Measurements from ENCODE around the gene CCDC80. TPM values are rescaled to one million over a fixed set of nuclear protein-coding genes. Genes with fewer than 3 reads are reported as not detected.
A peak's percentile ranks its signal among the peaks of the same experiment; 100 is the strongest.
"Not testable (repeated sequence)": the region's sequence is repeated elsewhere in the genome, so short reads cannot be mapped to it uniquely, and the experiment has no call there.

The CCDC80 gene
- polyA plus RNA-seq, 1 donor from 2014 or later, result 0.14 TPM

DNA sequence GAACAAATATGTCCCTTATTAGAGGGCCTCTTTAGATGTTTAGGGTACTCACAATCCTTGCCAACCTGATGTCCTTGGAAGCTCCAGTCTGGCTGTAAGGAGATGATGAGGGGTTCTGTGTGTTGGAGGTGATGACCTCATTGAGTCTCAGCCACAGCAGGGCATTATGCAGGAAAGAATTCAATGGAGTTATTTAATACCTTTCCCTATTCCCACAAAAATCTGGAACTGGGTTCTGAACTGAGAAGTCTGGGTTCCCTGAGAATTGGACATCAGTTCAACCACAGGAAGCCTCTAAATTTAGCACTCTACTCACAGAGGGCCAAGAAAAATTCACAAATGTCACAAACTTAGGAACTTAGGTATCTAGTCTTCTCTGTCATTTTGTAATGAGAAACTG is 42.2 kb downstream of the CCDC80 start:
- H3K9me3 Mint-ChIP-seq, result no peaks in the 10 kb centered on the region
- no peak overlapping the region for H3K4me3 Mint-ChIP-seq
- peaks cover 9% of the 10 kb centered on the region for H3K36me3 Mint-ChIP-seq
- H3K27me3 Mint-ChIP-seq, result no peaks in the 10 kb centered on the region
- H3K4me1 Mint-ChIP-seq, result peaks cover 0 to 5% (median 3%) of the 10 kb centered on the region in 3 donors
- no peak overlapping the region for H3K27ac Mint-ChIP-seq

DNA sequence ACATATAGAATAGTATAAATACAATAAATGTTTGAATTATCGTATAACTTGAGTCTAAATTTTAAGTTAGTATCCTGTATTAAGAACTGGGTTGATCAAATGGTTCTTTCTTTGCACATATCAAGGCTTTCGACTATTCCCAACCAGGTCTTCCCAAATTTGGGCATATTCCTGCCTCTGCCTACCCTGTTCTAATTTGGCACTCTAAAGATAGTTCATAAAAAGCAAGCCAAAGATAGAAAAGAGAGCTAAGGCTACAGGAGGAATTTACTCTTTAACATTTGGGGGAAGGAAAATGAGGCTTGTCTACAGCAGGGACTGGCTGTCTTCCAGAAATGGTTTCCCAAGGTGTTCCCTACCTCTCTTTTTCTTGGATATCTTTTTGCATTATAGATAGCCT is 43.0 kb downstream of the CCDC80 start:
- no peaks in the 10 kb centered on the region for H3K27me3 Mint-ChIP-seq
- H3K4me3 Mint-ChIP-seq, result no peak overlapping the region
- H3K9me3 Mint-ChIP-seq, result peaks cover 0 to under 1% (median 0%) of the 10 kb centered on the region in 3 donors
- H3K36me3 Mint-ChIP-seq, result peaks cover 9% of the 10 kb centered on the region
- H3K27ac Mint-ChIP-seq, result no peak overlapping the region
- peaks cover 0 to 5% (median 3%) of the 10 kb centered on the region in 3 donors for H3K4me1 Mint-ChIP-seq

DNA sequence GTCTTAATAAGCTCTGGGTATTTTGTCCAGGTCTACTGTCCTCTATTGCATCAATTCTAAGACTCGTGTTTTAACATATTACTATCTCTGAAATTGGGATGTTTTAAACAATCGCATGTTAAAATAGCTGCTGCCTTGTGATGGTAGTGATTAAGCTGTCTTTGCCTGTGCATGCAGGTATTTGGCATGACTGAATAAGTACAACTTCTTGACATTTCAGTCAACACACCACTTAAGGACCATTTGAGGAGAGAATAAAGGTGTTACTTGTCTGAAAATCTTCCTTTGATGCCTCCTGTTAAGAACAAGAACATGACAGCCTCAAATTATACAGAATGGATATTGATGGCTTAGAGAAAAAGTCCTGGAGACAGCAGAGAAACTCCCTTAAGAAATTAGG is 46.1 kb downstream of the CCDC80 start:
- H3K36me3 Mint-ChIP-seq, result peaks cover 19% of the 10 kb centered on the region
- peaks cover 0 to 4% (median 0%) of the 10 kb centered on the region in 3 donors for H3K9me3 Mint-ChIP-seq
- H3K27ac Mint-ChIP-seq, result no peak overlapping the region
- H3K27me3 Mint-ChIP-seq, result no peaks in the 10 kb centered on the region
- H3K4me3 Mint-ChIP-seq, result no peak overlapping the region
- peaks cover 7 to 9% (median 9%) of the 10 kb centered on the region in 3 donors for H3K4me1 Mint-ChIP-seq

DNA sequence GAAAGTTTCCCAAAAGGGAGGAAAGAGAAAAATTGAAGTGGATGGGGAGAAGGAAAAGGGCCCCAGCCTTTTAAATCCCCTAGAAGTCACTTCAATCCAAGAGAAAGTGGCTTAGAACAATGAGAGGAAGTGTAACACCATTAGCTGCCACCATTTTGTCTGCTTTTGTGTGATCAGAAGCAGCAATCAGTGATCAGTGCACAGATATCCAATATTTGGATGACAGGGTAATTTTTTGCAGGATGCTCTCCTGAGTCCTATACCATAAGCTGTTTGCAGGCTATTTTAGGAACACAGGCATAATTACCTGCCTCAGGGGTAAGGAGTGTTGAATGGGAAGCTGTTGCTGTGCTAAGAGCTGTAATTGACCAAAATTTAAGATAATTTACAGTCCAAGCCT is 47.7 kb downstream of the CCDC80 start:
- peaks cover 8 to 9% (median 9%) of the 10 kb centered on the region in 3 donors for H3K4me1 Mint-ChIP-seq
- H3K27me3 Mint-ChIP-seq, result no peaks in the 10 kb centered on the region
- no peak overlapping the region for H3K27ac Mint-ChIP-seq
- peaks cover 0 to 4% (median 0%) of the 10 kb centered on the region in 3 donors for H3K9me3 Mint-ChIP-seq
- H3K36me3 Mint-ChIP-seq, result peaks cover 25% of the 10 kb centered on the region
- H3K4me3 Mint-ChIP-seq, result no peak overlapping the region

DNA sequence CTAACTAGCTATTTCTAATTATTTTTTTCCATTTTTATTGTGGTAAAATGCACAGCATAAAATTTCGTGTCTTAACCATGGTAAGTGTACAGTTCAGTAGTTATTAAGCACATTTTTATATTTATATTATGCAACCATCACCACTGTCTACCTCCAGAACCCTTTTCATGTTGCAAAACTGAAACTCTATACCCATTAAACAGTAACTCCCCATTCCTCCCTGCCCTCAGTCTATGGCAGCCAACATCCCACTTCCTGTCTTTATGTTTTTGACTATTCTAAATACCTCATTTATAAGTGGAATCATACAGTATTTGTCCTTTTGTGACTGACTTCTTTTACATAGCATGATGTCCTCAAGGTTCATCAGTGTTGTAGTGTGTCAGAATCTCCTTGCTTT is 53.6 kb downstream of the CCDC80 start:
- H3K27ac Mint-ChIP-seq, result peak overlapping the region in 1 of 3 donors; percentile 20
- no peaks in the 10 kb centered on the region for H3K9me3 Mint-ChIP-seq
- H3K27me3 Mint-ChIP-seq, result no peaks in the 10 kb centered on the region
- no peak overlapping the region for H3K4me3 Mint-ChIP-seq
- peaks cover 11 to 23% (median 19%) of the 10 kb centered on the region in 3 donors for H3K4me1 Mint-ChIP-seq
- H3K36me3 Mint-ChIP-seq, result peaks cover 25% of the 10 kb centered on the region

DNA sequence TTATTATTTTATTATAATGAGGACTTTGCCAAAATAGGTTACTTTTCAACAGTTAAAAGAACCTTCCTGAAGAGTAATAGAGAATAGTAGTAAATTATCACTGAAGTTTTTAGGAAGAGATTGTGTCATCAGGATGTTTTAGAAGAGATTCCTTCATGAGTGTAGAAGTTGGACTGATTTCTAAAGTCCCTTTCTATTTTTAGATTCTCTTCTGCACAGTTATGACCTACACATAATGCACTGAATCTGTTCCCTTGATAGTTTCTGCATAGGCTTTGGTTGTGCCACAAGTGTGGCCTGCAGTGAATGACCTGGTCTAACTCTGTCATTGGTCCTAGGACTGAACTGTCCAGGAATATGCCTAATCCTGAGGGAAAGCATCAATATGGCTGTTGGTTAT is 55.2 kb downstream of the CCDC80 start:
- H3K36me3 Mint-ChIP-seq, result peaks cover 22% of the 10 kb centered on the region
- H3K9me3 Mint-ChIP-seq, result no peaks in the 10 kb centered on the region
- peak overlapping the region in 2 of 3 donors; percentile 21 to 39 for H3K27ac Mint-ChIP-seq
- H3K4me1 Mint-ChIP-seq, result peaks cover 12 to 22% (median 18%) of the 10 kb centered on the region in 3 donors
- H3K27me3 Mint-ChIP-seq, result no peaks in the 10 kb centered on the region
- no peak overlapping the region for H3K4me3 Mint-ChIP-seq

DNA sequence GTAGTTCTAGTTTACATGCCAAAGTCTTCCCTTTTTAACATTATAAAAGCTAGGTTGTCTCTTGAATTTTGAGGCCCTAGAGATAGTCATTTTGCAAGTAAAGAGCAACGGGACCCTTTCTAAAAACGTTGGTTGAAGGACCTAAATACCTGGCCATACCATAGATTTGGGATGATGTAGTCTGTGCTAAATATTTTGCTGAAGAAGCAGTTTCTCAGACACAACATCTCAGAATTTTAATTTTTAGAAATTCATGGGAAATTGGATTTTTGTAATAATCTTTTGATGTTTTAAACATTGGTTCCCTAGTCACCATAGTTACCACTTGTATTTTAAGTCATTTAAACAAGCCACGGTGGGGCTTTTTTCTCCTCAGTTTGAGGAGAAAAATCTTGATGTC is 57.8 kb downstream of the CCDC80 start:
- H3K36me3 Mint-ChIP-seq, result peaks cover 17% of the 10 kb centered on the region
- H3K27ac Mint-ChIP-seq, result no peak overlapping the region
- H3K9me3 Mint-ChIP-seq, result no peaks in the 10 kb centered on the region
- peaks cover 20 to 32% (median 28%) of the 10 kb centered on the region in 3 donors for H3K4me1 Mint-ChIP-seq
- H3K4me3 Mint-ChIP-seq, result no peak overlapping the region
- no peaks in the 10 kb centered on the region for H3K27me3 Mint-ChIP-seq

DNA sequence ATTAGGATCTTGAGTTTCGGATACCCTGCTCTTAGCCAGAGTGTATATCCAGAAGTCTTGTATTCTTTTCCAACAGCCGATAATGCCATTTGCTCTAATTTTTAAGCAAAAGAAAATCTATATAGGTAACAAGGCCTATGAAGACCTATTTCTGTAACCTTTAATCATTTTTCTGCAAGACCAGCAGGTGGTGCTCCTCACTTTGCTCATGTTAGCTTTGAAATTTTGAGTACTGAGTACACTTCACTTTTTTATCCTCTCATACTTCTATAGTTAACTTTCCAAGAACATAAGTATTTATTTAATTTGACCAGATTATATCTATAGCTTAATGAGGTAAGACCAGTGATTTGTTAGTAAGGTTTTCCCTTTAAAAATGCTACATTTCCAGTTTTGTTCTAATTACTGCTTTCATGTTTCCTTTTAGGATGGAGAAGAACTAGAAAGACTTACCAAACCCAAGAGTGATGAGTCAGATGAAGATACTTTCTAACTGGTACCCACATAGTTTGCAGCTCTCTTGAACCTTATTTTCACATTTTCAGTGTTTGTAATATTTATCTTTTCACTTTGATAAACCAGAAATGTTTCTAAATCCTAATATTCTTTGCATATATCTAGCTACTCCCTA is 58.6 kb downstream of the CCDC80 start:
- H3K36me3 Mint-ChIP-seq, result peaks cover 12% of the 10 kb centered on the region
- H3K4me1 Mint-ChIP-seq, result peaks cover 17 to 31% (median 25%) of the 10 kb centered on the region in 3 donors
- H3K27me3 Mint-ChIP-seq, result no peaks in the 10 kb centered on the region
- H3K27ac Mint-ChIP-seq, result no peak overlapping the region
- no peaks in the 10 kb centered on the region for H3K9me3 Mint-ChIP-seq
- no peak overlapping the region for H3K4me3 Mint-ChIP-seq

DNA sequence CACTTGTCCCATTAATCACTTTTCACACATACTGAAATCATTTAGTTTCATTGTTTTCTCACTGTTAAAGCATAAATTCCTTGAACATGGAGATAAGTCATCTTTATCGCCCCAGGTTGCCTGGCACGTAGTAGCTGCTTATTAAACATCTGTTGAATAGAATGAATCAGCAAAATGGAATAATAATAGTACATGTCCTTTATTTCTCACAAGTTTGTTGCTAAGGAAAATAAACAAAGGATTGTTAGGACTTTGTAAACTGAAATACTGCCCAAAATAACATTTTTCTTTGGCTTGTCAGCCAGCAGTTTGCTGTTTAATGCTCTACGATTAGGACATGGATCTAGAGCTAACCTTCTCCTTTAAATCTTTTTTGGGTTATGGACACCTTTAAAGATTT is 61.2 kb downstream of the CCDC80 start:
- Mint-ChIP-seq H3K4me1 (peaks cover 11 to 24% (median 15%) of the 10 kb centered on the region in 3 donors), H3K36me3 (peaks cover 12% of the 10 kb centered on the region), H3K9me3 (no peaks in the 10 kb centered on the region), H3K4me3 (peak overlapping the region in 2 of 4 donors; percentile 2 to 53), H3K27me3 (no peaks in the 10 kb centered on the region), H3K27ac (peak overlapping the region; percentile 25 to 96 (median 28))

DNA sequence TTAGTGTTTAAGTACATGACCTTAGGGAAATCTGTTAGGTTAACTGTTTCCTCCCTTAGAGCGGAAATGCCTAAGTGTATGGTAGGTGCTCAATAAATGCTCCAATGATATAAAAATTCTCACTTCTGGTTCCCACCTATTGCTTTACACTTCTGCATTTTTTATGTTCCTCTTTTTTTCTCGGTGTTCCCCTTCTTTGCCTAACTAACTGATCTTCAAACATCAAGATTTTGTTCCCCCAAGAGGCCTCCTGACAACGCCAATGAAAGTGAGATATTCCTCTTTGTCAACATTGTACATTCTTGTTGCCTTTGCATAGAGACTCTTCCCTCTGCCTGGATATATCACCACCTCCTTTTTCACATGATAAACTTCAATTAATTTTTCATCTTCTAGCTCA is 61.7 kb downstream of the CCDC80 start:
- Mint-ChIP-seq H3K9me3 (no peaks in the 10 kb centered on the region), H3K27me3 (no peaks in the 10 kb centered on the region), H3K36me3 (peaks cover 12% of the 10 kb centered on the region), H3K27ac (peak overlapping the region; percentile 25 to 96 (median 28)), H3K4me1 (peaks cover 11 to 24% (median 15%) of the 10 kb centered on the region in 3 donors), H3K4me3 (peak overlapping the region in 2 of 4 donors; percentile 2 to 53)

DNA sequence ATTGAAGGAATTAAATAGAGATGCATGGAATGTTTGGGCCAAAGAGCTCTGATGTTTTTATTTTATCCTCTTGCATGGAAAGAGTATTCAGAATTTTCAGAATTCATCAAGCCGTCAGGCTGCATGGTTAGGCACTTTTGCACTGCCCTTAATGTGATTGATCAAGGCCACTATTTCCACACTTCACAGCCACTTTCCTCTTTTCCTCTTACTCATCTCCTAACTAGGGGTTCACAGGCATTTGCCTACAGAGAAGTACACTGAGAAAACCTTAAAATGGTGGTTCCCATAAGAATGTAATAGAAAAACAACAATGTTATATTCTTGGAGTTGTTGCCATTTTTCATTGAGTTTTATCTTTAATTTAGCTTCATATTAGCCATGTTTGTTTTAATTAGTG is 68.2 kb downstream of the CCDC80 start:
- H3K36me3 Mint-ChIP-seq, result peaks cover 14% of the 10 kb centered on the region
- H3K9me3 Mint-ChIP-seq, result peaks cover 0 to 2% (median 0%) of the 10 kb centered on the region in 3 donors
- H3K27ac Mint-ChIP-seq, result peak overlapping the region in 1 of 3 donors; percentile 29
- H3K27me3 Mint-ChIP-seq, result no peaks in the 10 kb centered on the region
- H3K4me1 Mint-ChIP-seq, result peaks cover 3 to 19% (median 12%) of the 10 kb centered on the region in 3 donors
- peak overlapping the region in 1 of 4 donors; percentile 21 for H3K4me3 Mint-ChIP-seq

DNA sequence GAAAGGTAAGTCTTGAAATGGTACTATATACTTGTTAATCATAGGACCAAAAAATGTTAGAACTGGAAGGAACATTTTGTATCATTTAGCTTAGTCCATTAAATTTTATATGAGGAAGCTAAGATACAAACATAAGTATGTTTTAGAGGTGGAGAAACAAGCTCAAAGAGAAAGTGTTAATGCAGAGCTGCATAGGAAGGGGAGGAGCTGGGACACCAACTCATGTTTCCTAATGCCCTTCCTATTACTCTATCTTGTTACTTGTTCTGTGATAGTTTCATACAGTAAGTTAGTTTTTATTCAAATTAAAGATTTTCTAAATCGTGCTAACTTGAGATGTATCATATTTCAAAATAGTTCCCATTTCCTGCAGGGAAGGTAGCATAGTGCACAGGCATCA is 71.7 kb downstream of the CCDC80 start:
- H3K27ac Mint-ChIP-seq, result no peak overlapping the region
- H3K27me3 Mint-ChIP-seq, result no peaks in the 10 kb centered on the region
- H3K4me1 Mint-ChIP-seq, result peaks cover 8 to 25% (median 12%) of the 10 kb centered on the region in 3 donors
- H3K9me3 Mint-ChIP-seq, result peaks cover 0 to 2% (median 0%) of the 10 kb centered on the region in 3 donors
- no peak overlapping the region for H3K4me3 Mint-ChIP-seq
- peaks cover 17% of the 10 kb centered on the region for H3K36me3 Mint-ChIP-seq

DNA sequence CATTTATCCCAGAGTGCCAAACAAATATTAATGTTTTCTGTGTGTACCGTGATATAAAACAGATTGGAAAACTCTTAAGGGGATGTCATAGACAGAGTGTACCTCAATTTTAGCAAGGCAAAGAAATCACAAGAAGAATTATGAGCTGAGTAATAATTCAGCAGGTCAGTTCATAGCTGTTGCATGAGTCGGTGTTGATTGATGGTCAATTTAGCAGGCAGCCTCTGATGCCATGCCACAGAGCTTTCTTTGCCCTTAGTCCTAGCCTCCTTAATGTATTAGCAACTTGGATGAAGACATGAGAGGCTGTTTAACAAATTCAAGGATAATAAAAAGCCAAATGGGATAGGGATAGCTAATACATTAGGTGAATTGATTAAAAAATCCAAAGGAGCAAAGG is 72.3 kb downstream of the CCDC80 start:
- Mint-ChIP-seq H3K27ac (no peak overlapping the region), H3K27me3 (no peaks in the 10 kb centered on the region), H3K4me1 (peaks cover 9 to 25% (median 17%) of the 10 kb centered on the region in 3 donors), H3K4me3 (no peak overlapping the region), H3K9me3 (peaks cover 0 to 2% (median 0%) of the 10 kb centered on the region in 3 donors), H3K36me3 (peaks cover 16% of the 10 kb centered on the region)

DNA sequence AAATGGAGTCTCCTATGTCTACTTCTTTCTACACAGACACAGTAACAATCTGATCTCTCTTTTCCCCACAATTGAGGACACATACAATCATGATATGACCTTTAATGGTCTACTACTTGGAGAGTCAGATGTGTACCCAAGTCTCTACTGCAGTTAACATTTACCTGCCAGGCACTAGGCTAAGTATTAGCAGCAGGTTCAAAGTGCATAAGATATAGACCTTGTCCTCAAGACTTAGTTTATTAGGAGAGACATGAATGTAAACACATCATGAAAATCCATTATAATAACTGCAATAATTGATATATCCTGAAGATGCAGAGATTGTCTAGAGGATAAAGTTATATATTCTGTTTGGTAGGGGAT is 76.0 kb downstream of the CCDC80 start:
- Mint-ChIP-seq H3K36me3 (peaks cover 13% of the 10 kb centered on the region), H3K9me3 (no peaks in the 10 kb centered on the region), H3K27me3 (no peaks in the 10 kb centered on the region), H3K4me1 (peaks cover 22 to 44% (median 26%) of the 10 kb centered on the region in 3 donors), H3K27ac (no peak overlapping the region), H3K4me3 (no peak overlapping the region)

DNA sequence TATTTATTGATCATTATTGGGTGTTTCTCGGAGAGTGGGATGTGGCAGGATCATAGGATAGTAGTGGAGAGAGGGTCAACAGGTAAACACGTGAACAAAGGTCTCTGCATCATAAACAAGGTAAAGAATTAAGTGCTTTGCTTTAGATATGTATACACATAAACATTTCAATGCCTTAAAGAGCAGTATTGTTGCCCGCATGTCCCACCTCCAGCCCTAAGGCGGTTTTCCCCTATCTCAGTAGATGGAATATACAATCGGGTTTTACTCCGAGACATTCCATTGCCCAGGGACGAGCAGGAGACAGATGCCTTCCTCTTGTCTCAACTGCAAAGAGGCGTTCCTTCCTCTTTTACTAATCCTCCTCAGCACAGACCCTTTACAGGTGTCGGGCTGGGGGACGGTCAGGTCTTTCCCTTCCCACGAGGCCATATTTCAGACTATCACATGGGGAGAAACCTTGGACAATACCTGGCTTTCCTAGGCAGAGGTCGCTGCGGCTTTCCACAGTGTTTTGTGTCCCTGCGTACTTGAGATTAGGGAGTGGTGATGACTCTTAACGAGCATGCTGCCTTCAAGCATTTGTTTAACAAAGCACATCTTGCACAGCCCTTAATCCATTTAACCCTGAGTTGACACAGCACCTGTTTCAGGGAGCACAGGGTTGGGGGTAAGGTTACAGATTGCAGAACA is 76.5 kb downstream of the CCDC80 start:
- Mint-ChIP-seq H3K27ac (peak overlapping the region in 1 of 3 donors; percentile 95), H3K4me1 (peaks cover 24 to 50% (median 31%) of the 10 kb centered on the region in 3 donors), H3K36me3 (peaks cover 13% of the 10 kb centered on the region)
- H3K27me3 Mint-ChIP-seq, H3K9me3 Mint-ChIP-seq, H3K4me3 Mint-ChIP-seq: not testable (repeated sequence)
